Measurements from ENCODE around the gene HNRNPD.
"Not testable (repeated sequence)": the region's sequence is repeated elsewhere in the genome, so short reads cannot be mapped to it uniquely, and the experiment has no call there.

The HNRNPD gene

GRCh38 chr4:82373816-82374625 lies at the start of gene HNRNPD:
Gene HNRNPD (minus strand): TSS chr4:82373991. CDS start chr4:82373678, 313 bp downstream.
- DNase-seq, result peak; percentile 85

GRCh38 chr4:82422616-82423015 lies 48.8 kb upstream of the HNRNPD start:
- no peak for DNase-seq

GRCh38 chr4:82421796-82422560 lies 48.2 kb upstream of the HNRNPD start:
- no peak for DNase-seq

- DNase-seq, result no peak
Observed at GRCh38 chr4:82419451-82419850, 45.7 kb upstream of the HNRNPD start.

GRCh38 chr4:82415922-82416365 lies 42.2 kb upstream of the HNRNPD start:
- DNase-seq, result no peak

GRCh38 chr4:82415061-82415460 lies 41.3 kb upstream of the HNRNPD start:
- not testable (repeated sequence) for DNase-seq

- no peak for DNase-seq
Observed at GRCh38 chr4:82403725-82404124, 29.9 kb upstream of the HNRNPD start.

GRCh38 chr4:82402196-82402775 lies 28.5 kb upstream of the HNRNPD start:
- no peak for DNase-seq

- no peak for DNase-seq
Observed at GRCh38 chr4:82401600-82401999, 27.8 kb upstream of the HNRNPD start.

GRCh38 chr4:82398263-82398662 lies 24.5 kb upstream of the HNRNPD start:
- no peak for DNase-seq

GRCh38 chr4:82397527-82397926 lies 23.7 kb upstream of the HNRNPD start:
- DNase-seq, result no peak

GRCh38 chr4:82394896-82395295 lies 21.1 kb upstream of the HNRNPD start:
- DNase-seq, result no peak

- not testable (repeated sequence) for DNase-seq
Observed at GRCh38 chr4:82390061-82390460, 16.3 kb upstream of the HNRNPD start.

- DNase-seq, result no peak
Observed at GRCh38 chr4:82388405-82388804, 14.6 kb upstream of the HNRNPD start.

GRCh38 chr4:82386312-82386711 lies 12.5 kb upstream of the HNRNPD start:
- not testable (repeated sequence) for DNase-seq

- no peak for DNase-seq
Observed at GRCh38 chr4:82382751-82383150, 9.0 kb upstream of the HNRNPD start.

GRCh38 chr4:82381661-82382296 lies 8.0 kb upstream of the HNRNPD start:
- DNase-seq, result no peak

GRCh38 chr4:82381235-82381634 lies 7.4 kb upstream of the HNRNPD start:
- no peak for DNase-seq

GRCh38 chr4:82380831-82381230 lies 7.0 kb upstream of the HNRNPD start:
- no peak for DNase-seq

- no peak for DNase-seq
Observed at GRCh38 chr4:82380344-82380743, 6.6 kb upstream of the HNRNPD start.

- DNase-seq, result no peak
Observed at GRCh38 chr4:82376109-82376508, 2.3 kb upstream of the HNRNPD start.

GRCh38 chr4:82373486-82373815 lies 340 bp downstream of the HNRNPD start:
- DNase-seq, result no peak

Data from stimulated activated CD4-positive, alpha-beta T cell treated with anti-CD3 and anti-CD28 coated beads, Interleukin-12 subunit alpha, Interleukin-12 subunit beta, amount 100 ng/mL, for 4 hours (primary cell).